Activated naive CD8-positive, alpha-beta T cell treated with anti-CD3 and anti-CD28 coated beads, Interleukin-2, amount 10 ng/mL, durations not matched to agents 7 days and 5 days (primary cell): ENCODE results near the gene DSCAM. TPM values are rescaled to one million over a fixed set of nuclear protein-coding genes. Genes with fewer than 3 reads are reported as not detected.

Source experiments
- ATAC-seq: fragments of 150-1000 bp; cut with Tn5 transposase; one replicate; pipeline ENCODE4 v1.10.0; 2021; ENCODE audit warnings: low read depth, moderate library complexity
- POLR2A ChIA-PET: fragments of 350-600 bp; sonication (Branson Sonifier 250); formaldehyde crosslinking; loops from one replicate; lab custom pipeline; 2021; ENCODE audit warnings: antibody characterized with exemption; lab: Charles Lee
- DNase-seq: peaks from one replicate; pipeline ENCODE4 v3.0.0; 2021
- H3K27ac Mint-ChIP-seq: one replicate; pipeline ENCODE4 v1.8.0; 2022; ENCODE audit warnings: mild to moderate bottlenecking, mixed read lengths
- H3K27me3 Mint-ChIP-seq: one replicate; pipeline ENCODE4 v1.8.0; 2022; ENCODE audit warnings: mild to moderate bottlenecking, moderate library complexity, mixed read lengths
- H3K36me3 Mint-ChIP-seq: one replicate; pipeline ENCODE4 v1.8.0; 2021; ENCODE audit warnings: mild to moderate bottlenecking, mixed read lengths
- H3K4me1 Mint-ChIP-seq: one replicate; pipeline ENCODE4 v1.8.0; 2021; ENCODE audit warnings: mixed read lengths
- H3K4me3 Mint-ChIP-seq: one replicate; pipeline ENCODE4 v1.8.0; 2022; ENCODE audit warnings: mild to moderate bottlenecking, moderate library complexity, mixed read lengths
- H3K9me3 Mint-ChIP-seq: one replicate; pipeline ENCODE4 v1.8.0; 2021; ENCODE audit warnings: mixed read lengths
- total RNA-seq, 2 experiments: library from RNA; stranded (reverse); gene quantifications; one replicate each; pipeline ENCODE4 v1.2.3, GENCODE V29; 2021

DSCAM gene
- total RNA-seq, 2 experiments from 2014 or later: not detected

DNA sequence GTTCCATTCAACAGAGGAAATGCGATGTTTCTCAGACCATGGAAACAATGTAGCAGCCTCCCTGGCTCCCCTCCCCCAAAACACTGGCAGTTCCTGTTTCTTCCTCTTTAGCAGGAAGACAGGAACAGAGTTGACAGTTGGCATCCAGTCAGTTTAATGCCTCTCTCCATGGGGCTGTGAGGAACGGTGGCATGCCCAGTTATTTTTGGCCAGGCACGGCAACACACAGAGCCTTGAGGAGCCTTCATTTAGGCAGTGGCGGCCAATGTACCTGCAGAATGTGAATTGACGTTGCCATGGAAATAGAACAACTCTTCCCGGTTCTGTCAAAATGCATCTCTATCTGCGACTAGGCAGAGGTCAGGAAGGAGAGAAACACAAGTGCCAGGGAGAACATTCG is 330.6 kb downstream of the DSCAM start:
- H3K27me3 Mint-ChIP-seq: no peaks in the 10 kb centered on the region
- H3K9me3 Mint-ChIP-seq: peaks cover 5% of the 10 kb centered on the region
- ATAC-seq (no peak), DNase-seq (no peak)
- POLR2A ChIA-PET: no interaction called here
- no peak overlapping the region for H3K4me3 Mint-ChIP-seq
- H3K36me3 Mint-ChIP-seq: no peaks in the 10 kb centered on the region
- H3K4me1 Mint-ChIP-seq: no peaks in the 10 kb centered on the region
- no peak overlapping the region for H3K27ac Mint-ChIP-seq

GRCh38 chr21:40512590-40512989 is 334.4 kb downstream of the DSCAM start:
- DNase-seq: no peak
- no peak overlapping the region for H3K4me3 Mint-ChIP-seq
- no peak for ATAC-seq
- H3K9me3 Mint-ChIP-seq: peaks cover 5% of the 10 kb centered on the region
- no peaks in the 10 kb centered on the region for H3K4me1 Mint-ChIP-seq
- H3K27ac Mint-ChIP-seq: no peak overlapping the region
- H3K27me3 Mint-ChIP-seq: no peaks in the 10 kb centered on the region
- H3K36me3 Mint-ChIP-seq: no peaks in the 10 kb centered on the region
- POLR2A ChIA-PET: no interaction called here

DNA sequence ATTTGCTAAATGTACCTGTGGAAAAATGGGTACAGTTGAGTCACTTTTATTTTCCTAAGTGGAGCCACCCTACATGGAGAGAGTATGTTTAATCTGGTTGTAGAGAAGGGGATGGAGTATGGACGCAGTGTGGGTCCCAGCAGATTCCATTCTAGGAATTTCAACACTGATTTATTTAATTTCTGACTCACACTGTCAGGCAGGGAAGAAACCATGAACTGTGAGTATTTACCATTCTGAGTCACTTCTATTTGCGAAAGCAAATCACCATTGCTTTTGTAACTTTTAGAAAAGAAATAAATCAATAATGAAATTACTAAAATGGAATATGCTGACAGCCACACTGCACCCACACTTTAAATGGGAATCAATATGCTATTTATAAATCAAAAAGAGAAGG is 339.0 kb downstream of the DSCAM start:
- Mint-ChIP-seq H3K27ac (no peak overlapping the region), H3K4me3 (no peak overlapping the region), H3K4me1 (no peaks in the 10 kb centered on the region), H3K27me3 (no peaks in the 10 kb centered on the region), H3K9me3 (peaks cover 4% of the 10 kb centered on the region), H3K36me3 (no peaks in the 10 kb centered on the region)
- ATAC-seq: no peak
- POLR2A ChIA-PET: no interaction called here
- DNase-seq: no peak

DNA sequence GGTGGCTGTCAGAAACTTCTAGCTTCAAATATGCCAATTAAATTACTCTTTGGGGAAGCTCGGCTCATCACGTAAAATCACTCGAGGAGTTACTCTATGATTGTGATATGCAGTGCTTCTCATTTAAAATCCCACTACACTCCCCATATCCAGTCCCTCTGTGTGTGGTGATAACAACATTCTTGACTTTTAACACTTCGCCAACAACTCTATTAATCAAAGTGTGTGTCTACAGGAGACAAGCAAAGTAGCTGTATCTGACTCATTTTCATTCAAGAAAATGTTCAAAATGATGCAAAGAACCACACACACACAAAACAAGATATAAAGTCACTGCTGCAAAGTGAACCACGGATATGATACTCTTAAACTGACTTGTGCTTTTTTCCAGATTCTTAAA is 341.3 kb downstream of the DSCAM start:
- DNase-seq (no peak), ATAC-seq (no peak)
- no peaks in the 10 kb centered on the region for H3K9me3 Mint-ChIP-seq
- H3K27ac Mint-ChIP-seq: no peak overlapping the region
- no peak overlapping the region for H3K4me3 Mint-ChIP-seq
- no peaks in the 10 kb centered on the region for H3K4me1 Mint-ChIP-seq
- H3K27me3 Mint-ChIP-seq: no peaks in the 10 kb centered on the region
- no peaks in the 10 kb centered on the region for H3K36me3 Mint-ChIP-seq
- POLR2A ChIA-PET: no interaction called here

- DNase-seq (no peak), ATAC-seq (no peak)
- POLR2A ChIA-PET: no interaction called here
- Mint-ChIP-seq H3K4me1 (no peaks in the 10 kb centered on the region), H3K27me3 (no peaks in the 10 kb centered on the region), H3K4me3 (no peak overlapping the region), H3K27ac (no peak overlapping the region), H3K9me3 (no peaks in the 10 kb centered on the region), H3K36me3 (no peaks in the 10 kb centered on the region)
These were observed 341.7 kb downstream of the DSCAM start for GRCh38 chr21:40505244-40505643.

DNA sequence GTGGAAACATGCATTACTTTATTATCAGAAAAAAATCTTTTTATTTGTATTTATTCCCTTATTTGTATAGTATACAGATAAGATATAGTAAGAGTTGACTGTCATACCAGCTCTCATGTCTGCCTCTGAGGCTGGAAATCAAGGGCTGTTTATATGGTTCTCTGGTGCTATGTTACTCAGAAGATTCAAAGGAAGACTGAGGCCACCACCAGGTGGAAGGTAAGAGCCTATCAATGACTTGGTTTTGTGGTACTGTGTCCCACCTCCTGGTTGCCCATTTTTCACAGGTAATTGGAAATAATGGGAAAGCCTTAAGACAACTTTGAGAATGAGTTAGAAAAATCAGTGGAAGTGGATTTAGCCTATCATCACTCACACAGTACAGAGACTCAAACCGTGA is 342.1 kb downstream of the DSCAM start:
- H3K4me3 Mint-ChIP-seq: no peak overlapping the region
- no peaks in the 10 kb centered on the region for H3K36me3 Mint-ChIP-seq
- H3K4me1 Mint-ChIP-seq: no peaks in the 10 kb centered on the region
- H3K27ac Mint-ChIP-seq: no peak overlapping the region
- POLR2A ChIA-PET: no interaction called here
- H3K9me3 Mint-ChIP-seq: no peaks in the 10 kb centered on the region
- ATAC-seq (no peak), DNase-seq (no peak)
- H3K27me3 Mint-ChIP-seq: no peaks in the 10 kb centered on the region

GRCh38 chr21:40496116-40496515 is 350.8 kb downstream of the DSCAM start:
- no peak overlapping the region for H3K4me3 Mint-ChIP-seq
- no peak for ATAC-seq
- peaks cover 2% of the 10 kb centered on the region for H3K27me3 Mint-ChIP-seq

DNA sequence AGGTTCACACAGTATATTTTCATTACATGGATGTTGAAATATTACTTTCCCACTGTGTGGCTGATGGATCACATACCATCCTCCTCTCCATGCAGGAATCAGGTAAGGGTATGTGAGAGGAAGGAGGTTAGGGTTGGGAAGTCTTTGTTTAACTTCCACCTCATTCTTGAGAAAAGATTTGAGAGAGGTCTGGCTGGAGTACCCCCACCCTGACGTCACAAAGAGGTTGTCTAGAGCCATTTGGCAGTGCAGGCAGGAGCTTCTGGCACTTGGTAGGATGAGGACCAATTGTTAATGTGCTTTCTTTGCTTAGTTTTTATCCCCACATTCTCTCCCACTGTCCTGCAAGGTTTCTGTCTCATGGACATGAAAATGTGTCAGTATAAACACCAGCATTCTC is 356.6 kb downstream of the DSCAM start:
- H3K9me3 Mint-ChIP-seq: peaks cover 13% of the 10 kb centered on the region
- ATAC-seq (no peak), DNase-seq (no peak)
- no peak overlapping the region for H3K4me3 Mint-ChIP-seq
- no peaks in the 10 kb centered on the region for H3K4me1 Mint-ChIP-seq
- H3K27me3 Mint-ChIP-seq: peaks cover 2% of the 10 kb centered on the region
- POLR2A ChIA-PET: no interaction called here
- no peak overlapping the region for H3K27ac Mint-ChIP-seq
- no peaks in the 10 kb centered on the region for H3K36me3 Mint-ChIP-seq

More at GRCh38 chr21:40496116-40496515, 350.8 kb downstream of the DSCAM start:
- Mint-ChIP-seq H3K36me3 (no peaks in the 10 kb centered on the region), H3K9me3 (peaks cover 8% of the 10 kb centered on the region), H3K4me1 (no peaks in the 10 kb centered on the region), H3K27ac (no peak overlapping the region)
- DNase-seq: no peak
- POLR2A ChIA-PET: no interaction called here

GRCh38 chr21:40489001-40489400 is 358.0 kb downstream of the DSCAM start:
- Mint-ChIP-seq H3K27me3 (peaks cover 2% of the 10 kb centered on the region), H3K4me1 (no peaks in the 10 kb centered on the region), H3K27ac (no peak overlapping the region), H3K36me3 (no peaks in the 10 kb centered on the region), H3K9me3 (peaks cover 13% of the 10 kb centered on the region), H3K4me3 (no peak overlapping the region)
- POLR2A ChIA-PET: no interaction called here
- no peak for DNase-seq
- no peak for ATAC-seq

- POLR2A ChIA-PET: no interaction called here
- Mint-ChIP-seq H3K27ac (no peak overlapping the region), H3K4me3 (no peak overlapping the region)
These were observed 365.2 kb downstream of the DSCAM start for GRCh38 chr21:40481764-40482163.

DNA sequence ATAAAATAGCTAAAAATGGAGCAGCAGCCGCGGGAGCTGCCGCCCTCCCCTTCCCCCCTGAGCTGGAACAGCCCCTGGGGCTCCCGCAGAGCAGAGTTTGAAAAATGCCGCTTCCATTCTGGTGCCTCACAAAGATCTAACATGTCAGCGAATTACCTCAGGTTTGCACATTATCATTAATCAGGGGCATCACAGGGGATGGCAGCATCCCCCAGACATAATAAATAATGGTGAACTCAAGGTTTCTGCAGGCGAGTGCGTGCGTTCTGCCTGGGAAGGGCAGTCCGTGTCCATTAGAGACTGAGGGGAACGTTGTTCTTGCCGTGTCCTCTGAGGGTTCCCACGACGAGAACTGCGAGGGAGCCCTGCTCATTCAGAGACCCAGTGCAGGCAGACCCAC is 372.4 kb downstream of the DSCAM start:
- DNase-seq: no peak
- Mint-ChIP-seq H3K4me1 (no peaks in the 10 kb centered on the region), H3K27ac (no peak overlapping the region), H3K36me3 (no peaks in the 10 kb centered on the region), H3K9me3 (peaks cover 1% of the 10 kb centered on the region), H3K27me3 (no peaks in the 10 kb centered on the region), H3K4me3 (no peak overlapping the region)
- ATAC-seq: no peak
- POLR2A ChIA-PET: no interaction called here

More at GRCh38 chr21:40481764-40482163, 365.2 kb downstream of the DSCAM start:
- Mint-ChIP-seq H3K9me3 (peaks cover 1% of the 10 kb centered on the region), H3K36me3 (no peaks in the 10 kb centered on the region), H3K4me1 (no peaks in the 10 kb centered on the region), H3K27me3 (no peaks in the 10 kb centered on the region)
- DNase-seq (no peak), ATAC-seq (no peak)

DNA sequence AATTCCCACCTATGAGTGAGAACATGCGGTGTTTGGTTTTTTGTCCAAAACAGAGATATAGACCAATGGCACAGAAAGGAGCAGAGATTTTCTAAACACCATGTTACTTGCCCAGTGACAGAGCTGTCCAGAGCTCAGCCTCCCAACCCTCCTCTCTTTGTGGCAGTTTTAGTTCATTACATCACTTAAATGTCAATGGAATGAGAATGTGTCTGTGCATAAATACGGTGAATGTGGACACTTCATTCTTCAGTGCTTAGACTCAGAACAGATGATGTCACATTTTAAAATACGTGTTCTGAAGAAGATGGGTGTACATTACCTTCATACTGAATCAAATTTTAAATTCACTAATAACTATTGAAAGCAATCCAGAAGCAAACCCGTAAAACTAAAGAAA is 374.9 kb downstream of the DSCAM start:
- no peak overlapping the region for H3K27ac Mint-ChIP-seq
- POLR2A ChIA-PET: no interaction called here
- H3K27me3 Mint-ChIP-seq: no peaks in the 10 kb centered on the region
- no peak overlapping the region for H3K4me3 Mint-ChIP-seq
- H3K36me3 Mint-ChIP-seq: no peaks in the 10 kb centered on the region
- H3K9me3 Mint-ChIP-seq: no peaks in the 10 kb centered on the region
- DNase-seq (no peak), ATAC-seq (no peak)
- no peaks in the 10 kb centered on the region for H3K4me1 Mint-ChIP-seq

DNA sequence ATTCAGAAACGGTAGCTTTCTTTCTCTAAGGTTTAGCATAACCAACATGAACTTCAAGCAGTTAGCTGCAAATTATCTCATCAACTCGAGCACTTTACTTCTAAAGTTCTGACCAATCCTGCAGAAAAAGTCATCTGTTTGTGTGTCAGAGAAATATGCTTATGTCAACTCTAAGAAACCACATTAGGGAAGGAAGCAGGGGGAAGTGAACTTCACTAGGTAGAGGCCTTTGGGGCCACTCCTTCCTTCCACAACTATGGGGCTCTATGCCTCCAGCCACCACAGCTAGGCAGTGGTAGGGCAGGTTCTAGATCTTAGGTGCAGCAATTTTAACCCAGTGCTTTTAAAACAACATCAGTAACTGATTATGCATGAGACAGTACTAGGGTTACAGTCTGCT is 375.9 kb downstream of the DSCAM start:
- Mint-ChIP-seq H3K4me3 (no peak overlapping the region), H3K4me1 (no peaks in the 10 kb centered on the region), H3K27ac (no peak overlapping the region), H3K9me3 (no peaks in the 10 kb centered on the region), H3K36me3 (no peaks in the 10 kb centered on the region), H3K27me3 (peaks cover 2% of the 10 kb centered on the region)
- POLR2A ChIA-PET: no interaction called here
- DNase-seq: no peak
- no peak for ATAC-seq

- H3K4me1 Mint-ChIP-seq: no peaks in the 10 kb centered on the region
- H3K4me3 Mint-ChIP-seq: no peak overlapping the region
- H3K27me3 Mint-ChIP-seq: peaks cover 2% of the 10 kb centered on the region
- POLR2A ChIA-PET: no interaction called here
- H3K36me3 Mint-ChIP-seq: no peaks in the 10 kb centered on the region
- DNase-seq (no peak), ATAC-seq (no peak)
- no peak overlapping the region for H3K27ac Mint-ChIP-seq
- no peaks in the 10 kb centered on the region for H3K9me3 Mint-ChIP-seq
These were observed 380.0 kb downstream of the DSCAM start for GRCh38 chr21:40466893-40467483.

- no peaks in the 10 kb centered on the region for H3K36me3 Mint-ChIP-seq
- H3K9me3 Mint-ChIP-seq: no peaks in the 10 kb centered on the region
- ATAC-seq (no peak), DNase-seq (no peak)
- H3K4me3 Mint-ChIP-seq: no peak overlapping the region
- POLR2A ChIA-PET: no interaction called here
- peaks cover 2% of the 10 kb centered on the region for H3K27me3 Mint-ChIP-seq
- H3K4me1 Mint-ChIP-seq: no peaks in the 10 kb centered on the region
- no peak overlapping the region for H3K27ac Mint-ChIP-seq
These were observed 381.6 kb downstream of the DSCAM start for GRCh38 chr21:40465382-40465781.
